NCI-H1048 (cell line): Measurements from ENCODE around the gene ZNF32.
"Not testable (repeated sequence)": the region's sequence is repeated elsewhere in the genome, so short reads cannot be mapped to it uniquely, and the experiment has no call there.

Experiments used
- DNase-seq: peaks from one replicate; lab custom pipeline; 2025; lab: John Stamatoyannopoulos, UW

Gene ZNF32

GRCh38 chr10:43680035-43680434, 31.4 kb upstream of the ZNF32 start:
- DNase-seq = no peak

- no peak for DNase-seq
These were observed 30.8 kb upstream of the ZNF32 start for GRCh38 chr10:43679509-43679908.

DNA sequence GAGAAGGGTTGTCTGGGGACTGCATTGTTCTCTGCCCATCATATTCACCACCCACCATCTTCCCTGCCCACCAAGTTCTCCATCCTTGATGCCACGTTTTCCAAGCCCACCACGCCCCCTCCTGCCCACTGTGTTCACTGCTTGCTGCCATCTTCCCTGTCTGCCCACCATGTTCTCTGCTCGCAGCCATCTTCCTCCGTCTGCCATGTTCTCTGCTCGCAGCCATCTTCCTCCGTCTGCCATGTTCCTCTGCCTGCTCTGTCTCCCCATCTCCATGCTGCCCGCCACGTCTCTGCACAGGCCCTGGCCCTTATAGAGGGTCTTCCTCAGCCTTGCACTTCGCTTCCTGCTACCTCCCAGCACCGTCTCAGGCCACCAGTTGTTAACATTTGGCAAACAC, 30.0 kb upstream of the ZNF32 start:
- DNase-seq = no peak

GRCh38 chr10:43676901-43677300, 28.2 kb upstream of the ZNF32 start:
- DNase-seq = no peak

- no peak for DNase-seq
These were observed 27.6 kb upstream of the ZNF32 start for GRCh38 chr10:43676331-43676730.

- DNase-seq = no peak
These were observed 26.0 kb upstream of the ZNF32 start for GRCh38 chr10:43674553-43675210.

GRCh38 chr10:43673471-43673870, 24.8 kb upstream of the ZNF32 start:
- DNase-seq = no peak

DNA sequence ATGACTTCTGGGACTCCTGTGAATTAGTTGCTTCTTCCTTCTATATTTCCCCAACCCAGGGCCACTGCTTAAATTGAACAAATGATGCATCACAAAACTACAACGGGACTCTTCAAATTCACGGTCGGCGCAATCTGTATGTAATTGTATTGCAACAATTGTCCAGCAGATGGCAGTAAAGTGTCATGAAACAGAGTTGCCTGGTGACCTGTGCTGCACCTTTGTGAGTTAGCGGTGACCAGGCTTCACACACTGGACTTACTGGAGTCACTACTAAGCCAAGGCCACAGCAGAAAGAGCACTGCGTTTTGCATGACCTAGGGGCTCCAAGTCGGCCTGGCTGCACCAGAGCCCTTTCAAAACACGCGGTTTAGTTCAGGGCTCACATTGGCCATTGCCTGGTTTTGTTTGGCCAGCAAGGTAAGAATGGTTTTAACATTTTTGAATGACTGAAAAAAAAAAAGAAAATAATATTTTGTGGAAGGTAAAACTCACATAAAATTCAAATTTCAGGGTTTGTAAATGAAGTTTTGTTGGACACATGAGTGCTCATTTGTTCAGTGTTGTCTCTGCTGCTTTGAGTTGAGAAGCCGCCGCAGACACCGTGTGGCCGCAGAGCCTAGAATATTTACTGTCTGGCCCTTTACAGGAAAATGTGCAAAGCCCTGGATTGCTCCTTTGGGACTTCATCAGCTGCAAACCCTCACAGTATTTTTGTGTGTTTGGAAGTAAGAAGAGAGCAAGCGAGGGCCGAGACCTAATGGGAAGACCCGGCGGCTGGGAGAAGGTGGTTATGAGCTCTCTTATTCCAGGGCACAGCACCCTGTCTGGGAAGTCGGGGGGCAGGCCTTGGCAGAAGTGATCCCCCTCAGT, 23.2 kb upstream of the ZNF32 start:
- no peak for DNase-seq

GRCh38 chr10:43669386-43669785, 20.7 kb upstream of the ZNF32 start:
- DNase-seq = no peak

DNA sequence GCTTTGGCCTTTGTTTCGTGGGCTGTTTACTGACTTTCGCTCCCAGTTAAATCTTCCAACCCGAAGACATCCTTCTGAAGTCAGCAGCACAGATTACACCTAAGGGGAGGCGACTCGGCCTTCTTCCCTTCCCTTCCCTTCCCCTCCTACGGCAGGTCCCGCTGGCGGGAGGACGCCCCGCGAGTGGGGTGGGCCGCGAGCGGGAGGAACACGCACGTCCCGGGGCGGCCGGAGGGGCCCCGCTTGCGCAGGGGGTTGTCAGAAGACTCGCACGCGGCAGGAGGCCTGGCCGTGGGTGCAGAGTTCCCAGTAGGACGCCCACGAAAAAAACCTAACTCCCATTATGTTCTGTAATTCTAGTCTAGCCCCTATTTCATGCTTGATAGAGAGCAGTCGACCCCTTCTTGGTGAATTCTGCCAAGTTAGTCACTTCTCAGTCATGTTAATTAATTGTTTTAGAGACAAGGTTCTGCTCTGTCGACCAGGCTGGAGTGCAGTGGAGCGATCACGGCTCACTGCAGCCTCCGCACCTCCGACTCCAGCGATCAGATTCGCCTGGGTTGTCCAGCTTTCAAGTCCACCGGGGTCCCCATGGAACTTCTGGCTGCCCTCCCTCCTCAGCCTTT, 19.2 kb upstream of the ZNF32 start:
- DNase-seq = no peak

DNA sequence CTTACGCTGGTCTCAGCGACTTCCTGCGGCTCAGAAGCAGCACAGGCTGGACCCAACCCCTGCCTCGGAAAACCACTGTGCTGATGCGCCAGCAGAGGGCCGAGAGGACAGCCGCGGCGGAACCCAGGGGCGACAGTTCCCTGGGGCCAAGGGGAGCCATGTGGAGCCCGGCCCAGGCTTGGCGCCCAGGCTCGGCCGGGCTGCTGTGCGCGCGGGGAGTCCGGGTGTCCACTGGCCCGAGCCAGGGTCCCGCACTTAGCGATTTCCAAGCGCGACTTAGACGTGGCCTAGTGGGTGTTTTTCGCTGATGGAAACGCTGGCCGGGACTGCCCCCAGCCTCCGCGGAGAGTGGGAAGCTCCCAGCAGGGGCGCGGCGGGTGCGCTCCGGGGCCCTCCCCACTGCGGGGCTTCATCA, 18.6 kb upstream of the ZNF32 start:
- no peak for DNase-seq

DNA sequence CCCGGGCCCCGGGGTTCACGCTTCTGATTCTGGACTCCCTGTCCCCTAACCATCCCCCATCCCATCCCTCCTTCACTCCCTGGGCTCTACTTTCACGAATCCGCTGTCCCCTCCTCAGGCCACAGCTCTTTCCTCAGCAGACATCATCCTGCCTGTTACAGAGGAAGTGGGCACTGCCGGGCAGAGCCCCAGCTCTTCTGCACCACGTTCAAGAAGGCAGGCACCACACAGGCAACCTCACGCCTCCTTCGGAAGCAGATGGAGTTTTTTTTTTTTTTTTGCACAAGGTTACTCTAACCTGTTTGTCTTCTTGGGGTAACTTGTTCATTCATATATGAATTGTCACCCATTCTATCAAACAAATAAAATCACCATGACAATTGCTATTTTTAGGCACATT, 17.9 kb upstream of the ZNF32 start:
- no peak for DNase-seq

- no peak for DNase-seq
These were observed 16.4 kb upstream of the ZNF32 start for GRCh38 chr10:43665054-43665453.

GRCh38 chr10:43658227-43658626, 9.5 kb upstream of the ZNF32 start:
- DNase-seq = no peak

DNA sequence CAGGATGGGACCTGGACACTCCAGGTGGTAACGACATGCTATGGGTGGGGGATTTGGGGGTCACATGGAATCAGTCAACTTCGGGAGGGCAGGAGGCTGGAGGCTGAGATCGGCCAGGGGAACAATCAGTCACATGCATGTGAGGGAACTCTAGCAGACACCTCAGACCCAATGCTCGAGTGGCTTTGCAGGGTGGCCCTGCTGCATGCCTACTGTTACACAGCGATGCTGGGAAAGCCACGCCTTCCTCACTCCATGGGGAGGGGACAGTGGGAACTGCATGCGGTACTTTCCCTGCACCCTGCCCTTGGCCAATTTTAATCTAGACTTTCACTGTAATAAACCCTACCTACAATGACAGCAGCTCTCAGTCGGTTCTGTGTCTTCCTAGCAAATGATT, 6.6 kb upstream of the ZNF32 start:
- no peak for DNase-seq

- DNase-seq = no peak
These were observed 5.1 kb upstream of the ZNF32 start for GRCh38 chr10:43653746-43654145.

DNA sequence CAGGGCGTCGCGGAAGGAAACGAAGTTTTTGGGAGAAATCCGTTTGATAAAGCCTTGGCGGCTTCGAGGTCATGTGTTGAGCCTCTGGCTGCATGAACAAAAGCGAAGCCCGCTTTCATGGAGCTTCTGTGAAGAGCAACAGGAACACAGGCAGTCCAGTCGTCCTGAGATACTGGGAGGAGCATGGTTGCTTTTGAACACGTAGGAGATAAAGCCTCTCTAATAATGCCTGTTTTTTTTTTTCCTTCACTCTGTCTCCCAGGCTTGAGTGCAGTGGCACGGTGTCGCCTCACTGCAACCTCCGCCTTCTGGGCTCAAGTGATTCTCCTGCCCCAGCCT, 473 bp upstream of the ZNF32 start:
- no peak for DNase-seq

DNA sequence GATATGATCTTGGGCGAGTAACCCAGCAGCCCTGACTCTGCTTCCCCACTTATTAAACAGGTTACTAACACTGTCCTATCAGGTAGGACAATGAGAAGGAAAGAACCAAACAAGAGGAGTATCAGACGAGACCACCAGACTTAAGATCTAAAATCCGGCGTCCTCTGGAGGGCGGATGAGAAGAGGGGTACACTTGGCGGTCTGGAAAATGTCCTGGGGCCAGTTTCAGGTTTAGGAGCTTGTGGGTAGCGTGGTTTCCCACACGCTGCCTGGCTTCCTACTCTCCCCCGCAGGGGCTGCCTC, 635 bp downstream of the ZNF32 start:
- no peak for DNase-seq

DNA sequence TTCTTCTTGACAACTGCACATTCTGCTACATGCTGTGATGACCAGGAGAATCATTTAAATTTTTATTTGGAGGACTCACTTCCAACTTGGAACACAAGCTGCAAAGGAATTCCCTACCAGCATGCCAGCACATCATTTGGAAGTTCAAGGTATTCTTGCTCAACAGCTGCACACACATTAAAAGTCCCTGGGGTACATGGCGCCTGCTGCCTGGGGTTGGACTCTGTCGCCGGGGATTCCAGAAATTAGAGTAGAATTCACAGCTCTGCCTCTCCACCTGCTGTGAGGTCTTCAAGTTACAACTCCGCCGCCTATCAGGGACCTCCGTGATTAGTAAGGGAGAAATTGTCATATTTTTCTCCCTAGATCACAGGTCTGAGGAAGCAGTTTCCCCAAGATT, 1.1 kb downstream of the ZNF32 start:
- DNase-seq = no peak

DNA sequence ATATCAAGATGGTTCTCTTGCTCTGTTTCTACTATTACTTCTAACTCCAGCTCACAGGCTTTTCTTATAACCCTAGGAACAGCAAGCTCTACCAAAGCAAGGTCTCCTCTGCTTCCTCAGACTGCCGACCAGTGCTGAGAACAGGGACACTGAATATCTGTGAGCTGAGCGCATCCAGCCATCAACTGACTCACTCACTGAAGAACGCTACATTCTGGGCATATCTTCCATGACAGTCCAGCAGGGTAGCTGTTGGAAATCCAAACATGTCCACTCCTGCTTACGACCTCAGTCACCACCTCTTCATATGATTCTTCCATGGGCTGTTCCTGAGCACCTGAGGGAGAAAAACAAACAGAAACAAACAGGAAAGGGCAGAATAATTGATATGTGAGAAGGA, 2.8 kb downstream of the ZNF32 start:
- no peak for DNase-seq

DNA sequence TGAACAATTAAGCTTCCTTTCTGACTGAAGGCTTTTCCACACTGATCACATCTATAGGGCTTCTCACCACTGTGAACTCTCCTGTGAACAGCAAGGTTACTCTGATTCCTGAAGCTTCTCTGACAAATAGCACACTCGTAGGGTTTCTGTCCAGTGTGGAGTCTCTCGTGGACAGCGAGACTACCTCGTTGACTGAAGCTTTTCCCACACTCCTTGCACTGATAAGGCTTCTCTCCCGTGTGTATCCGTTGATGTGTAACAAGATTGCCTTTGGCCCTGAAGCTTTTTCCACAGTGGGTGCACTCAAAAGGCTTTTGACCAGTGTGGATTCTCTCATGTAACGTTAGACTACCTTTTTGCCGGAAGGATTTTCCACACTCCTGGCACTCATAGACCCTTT, 4.4 kb downstream of the ZNF32 start:
- DNase-seq = no peak

DNA sequence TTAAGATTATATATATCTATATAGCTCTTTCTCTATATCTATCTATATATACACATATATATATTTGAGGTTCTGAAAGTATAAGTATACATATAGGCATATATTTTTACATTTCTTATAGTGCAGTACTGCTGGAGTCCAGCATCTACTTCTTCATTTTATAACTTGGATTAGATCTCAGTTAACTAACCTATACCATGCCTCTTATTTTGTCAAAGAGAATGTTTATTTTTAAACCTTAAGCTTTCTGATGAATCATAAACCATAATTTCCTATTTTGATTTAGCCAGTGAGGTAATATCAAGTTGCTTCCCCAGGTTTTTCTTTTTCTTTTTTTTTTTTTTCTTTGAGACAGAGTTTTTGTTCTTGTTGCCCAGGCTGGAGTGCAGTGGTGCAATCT, 8.1 kb downstream of the ZNF32 start:
- no peak for DNase-seq

- not testable (repeated sequence) for DNase-seq
These were observed 12.9 kb downstream of the ZNF32 start for GRCh38 chr10:43635816-43636215.

DNA sequence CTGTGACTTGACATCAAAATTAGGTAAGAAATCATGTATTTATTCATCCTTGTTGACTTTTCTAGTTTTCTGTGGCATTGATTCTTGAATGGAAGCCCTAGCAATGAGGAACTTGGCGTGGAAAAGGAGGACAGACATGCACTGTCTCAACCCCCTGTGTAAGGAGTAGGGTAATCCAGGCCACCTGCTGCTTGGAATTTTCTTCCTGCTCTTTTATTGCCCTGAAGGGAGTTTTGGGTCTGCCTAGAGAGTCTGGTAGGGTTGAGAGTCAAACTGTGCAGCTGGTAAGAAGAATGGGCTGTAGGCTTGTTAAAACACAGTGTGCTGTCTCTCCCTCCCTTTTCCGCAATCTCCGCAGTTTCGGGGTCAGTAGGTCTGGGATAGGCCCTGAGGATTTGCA, 19.7 kb downstream of the ZNF32 start:
- DNase-seq = no peak
